Activated gamma-delta T cell treated with Interleukin-2 at 50 U/mL for 16 hours (primary cell): ENCODE results near the gene FBXO40.
A peak's percentile ranks its signal among the peaks of the same experiment; 100 is the strongest.

Experiments used
- DNase-seq: peaks from one replicate; pipeline ENCODE4 v3.0.0-alpha.2; 2020

The FBXO40 gene

DNA sequence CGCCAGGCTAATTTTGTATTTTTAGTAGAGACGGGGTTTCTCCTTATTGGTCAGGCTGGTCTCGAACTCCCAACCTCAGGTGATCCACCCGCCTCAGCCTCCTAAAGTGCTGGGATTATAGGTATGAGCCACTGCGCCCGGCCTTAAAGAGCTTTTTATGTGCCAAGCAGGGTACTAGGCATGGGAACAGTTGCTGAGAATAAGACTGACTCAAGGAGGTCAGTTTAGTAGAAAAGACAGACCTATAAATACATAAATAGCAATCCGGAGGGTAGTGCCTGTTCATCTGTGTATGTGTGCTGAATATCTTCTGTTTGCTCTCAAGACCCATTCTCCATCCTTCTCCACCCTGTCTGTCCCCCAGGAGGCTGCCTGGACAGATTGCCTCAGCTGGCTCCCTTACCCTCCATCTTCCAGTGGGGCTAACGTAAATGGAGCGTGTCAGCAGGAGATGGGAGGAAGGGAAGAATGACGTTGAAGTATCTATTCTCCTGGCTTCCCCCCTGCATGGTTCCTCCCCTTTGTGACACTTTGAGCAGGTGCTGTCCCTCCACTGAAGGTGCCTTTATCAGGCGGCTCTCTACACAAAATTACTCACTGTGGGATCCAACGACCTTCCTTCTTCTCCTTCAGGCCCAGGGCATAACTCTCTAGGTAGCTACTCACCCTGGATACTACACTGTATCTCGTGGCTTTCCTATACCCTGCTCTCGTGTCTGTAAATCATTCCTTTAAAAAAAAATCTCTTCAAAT, 31.1 kb downstream of the FBXO40 start:
- DNase-seq, result no peak

DNA sequence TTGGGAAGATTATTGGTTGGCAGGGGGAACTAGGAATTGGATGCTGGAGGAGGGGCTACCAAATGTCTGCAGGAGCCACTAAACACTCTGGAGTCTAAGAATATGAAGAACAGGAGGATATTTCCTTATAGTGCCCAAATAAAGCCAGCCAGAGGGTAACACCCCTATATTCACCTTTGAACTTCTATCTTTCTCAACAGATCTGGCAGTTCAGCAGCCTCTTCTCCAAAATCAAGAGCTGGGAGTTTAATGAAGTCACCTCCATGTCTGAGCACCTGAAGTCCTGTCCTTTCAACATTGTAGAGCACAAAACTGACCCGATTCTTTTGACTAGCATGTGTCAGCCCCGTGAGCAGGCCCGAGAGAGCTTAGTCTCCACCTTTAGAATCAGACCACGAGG, 33.3 kb downstream of the FBXO40 start:
- no peak for DNase-seq

DNA sequence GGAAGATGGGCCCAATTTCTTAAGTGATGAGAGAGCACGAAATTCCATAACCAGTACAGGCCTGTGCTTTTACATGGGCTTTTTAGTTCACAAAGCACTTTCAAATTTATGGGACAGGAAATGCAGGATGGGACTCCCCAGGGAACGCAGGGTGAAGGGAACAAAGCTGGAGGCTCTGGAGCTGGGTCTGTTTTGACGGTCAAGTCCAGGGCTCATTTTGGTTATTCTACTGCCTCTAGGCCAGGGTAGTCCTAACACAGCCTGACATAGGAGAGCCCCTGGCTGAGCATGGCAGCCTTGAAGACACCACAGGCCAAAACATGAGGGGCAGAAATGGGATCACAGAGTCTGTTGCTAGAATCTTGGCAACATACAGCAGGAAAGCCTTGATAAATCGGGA, 34.0 kb downstream of the FBXO40 start:
- DNase-seq, result no peak

DNA sequence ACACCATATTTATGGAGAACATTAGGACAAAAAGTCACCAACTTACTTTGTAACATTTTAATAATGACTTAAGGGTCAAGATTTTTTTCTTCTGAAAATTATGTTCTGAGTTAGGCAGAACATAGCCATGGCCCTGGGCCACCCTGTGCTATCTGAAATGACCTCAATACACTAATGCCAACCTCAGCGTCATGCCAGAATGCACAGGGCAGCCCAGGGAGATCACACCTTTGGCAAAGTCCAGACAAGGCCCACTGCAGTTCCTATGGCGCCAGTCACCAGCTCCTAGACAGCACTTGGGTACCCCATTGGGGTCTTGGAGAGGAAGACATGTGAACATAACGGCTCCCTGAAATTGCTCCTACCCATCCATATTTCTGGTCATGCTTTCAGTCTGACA, 34.4 kb downstream of the FBXO40 start:
- no peak for DNase-seq

DNA sequence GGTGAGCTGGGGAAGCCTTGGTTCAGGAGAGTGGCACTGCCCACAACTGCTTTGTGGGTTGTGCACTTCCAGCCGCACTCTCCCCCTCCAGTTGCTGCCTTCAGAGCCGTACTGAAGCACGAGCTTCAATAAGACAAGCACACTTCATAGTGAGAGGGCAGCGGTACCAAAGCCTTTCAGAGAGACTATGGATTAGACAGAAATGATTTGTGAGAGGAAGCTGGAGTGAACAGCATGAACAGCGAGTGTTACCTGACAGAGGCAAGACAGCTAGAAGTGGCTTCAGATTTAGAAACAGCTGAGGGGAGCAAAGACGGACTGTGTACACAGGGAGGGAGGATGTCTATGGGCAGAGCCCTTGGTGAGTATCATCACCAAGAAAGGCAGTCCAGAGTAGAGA, 36.4 kb downstream of the FBXO40 start:
- DNase-seq, result no peak

DNA sequence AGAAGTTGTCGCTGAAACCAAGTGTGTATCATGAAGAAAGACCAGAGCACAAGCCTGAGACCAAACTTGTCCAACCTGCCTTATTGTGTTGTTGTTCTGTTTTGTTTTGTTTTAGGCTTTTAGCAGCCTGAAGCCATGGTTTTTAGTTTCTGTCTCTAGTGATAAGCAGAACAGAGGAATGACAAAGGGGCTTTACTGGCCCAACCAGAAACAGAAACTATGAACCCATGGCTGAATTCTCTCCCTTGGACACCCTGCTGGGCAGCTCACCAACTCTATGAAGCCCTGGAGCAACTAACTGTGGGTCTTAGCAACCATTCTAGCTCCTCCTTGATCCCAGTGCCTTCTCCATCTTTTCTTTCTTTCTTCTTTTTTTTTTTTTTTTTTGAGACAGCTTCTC, 37.2 kb downstream of the FBXO40 start:
- no peak for DNase-seq

DNA sequence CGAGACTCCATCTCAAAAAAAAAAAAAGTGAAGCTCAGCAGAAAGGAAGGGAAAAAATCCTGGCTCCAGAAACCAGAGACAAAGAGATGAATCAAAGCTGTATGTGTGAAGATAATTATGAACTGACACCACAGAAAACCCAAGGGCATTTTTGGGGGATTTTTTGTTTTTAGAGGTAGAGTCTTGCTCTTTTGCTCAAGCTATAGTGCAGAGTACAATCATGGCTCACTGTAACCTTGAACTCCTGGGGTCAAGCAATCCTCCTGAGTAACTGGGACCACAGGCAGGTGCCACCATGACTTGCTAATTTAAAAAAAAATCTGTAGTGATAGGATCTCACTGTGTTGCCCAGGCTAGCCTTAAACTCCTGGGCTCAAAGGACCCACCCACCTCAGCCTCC, 44.7 kb downstream of the FBXO40 start:
- DNase-seq, result no peak

DNA sequence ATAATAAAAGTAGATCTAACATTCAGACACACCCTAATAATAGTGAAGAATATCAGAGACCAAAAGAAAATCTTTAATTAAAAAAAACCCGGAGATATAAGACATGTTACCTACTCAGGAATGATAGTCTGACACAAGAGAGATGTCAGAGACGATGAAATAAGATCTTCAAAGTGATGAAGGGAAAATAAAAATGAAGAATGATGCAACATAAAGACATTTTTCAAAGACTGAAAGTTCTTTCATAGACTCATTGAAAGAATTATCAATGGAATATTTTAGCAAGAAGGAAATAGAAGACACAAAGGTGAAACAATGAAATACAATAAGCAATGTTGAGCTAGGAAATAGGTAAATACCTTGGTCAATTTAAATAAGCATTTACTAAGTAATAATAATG, 47.9 kb downstream of the FBXO40 start:
- DNase-seq, result no peak

DNA sequence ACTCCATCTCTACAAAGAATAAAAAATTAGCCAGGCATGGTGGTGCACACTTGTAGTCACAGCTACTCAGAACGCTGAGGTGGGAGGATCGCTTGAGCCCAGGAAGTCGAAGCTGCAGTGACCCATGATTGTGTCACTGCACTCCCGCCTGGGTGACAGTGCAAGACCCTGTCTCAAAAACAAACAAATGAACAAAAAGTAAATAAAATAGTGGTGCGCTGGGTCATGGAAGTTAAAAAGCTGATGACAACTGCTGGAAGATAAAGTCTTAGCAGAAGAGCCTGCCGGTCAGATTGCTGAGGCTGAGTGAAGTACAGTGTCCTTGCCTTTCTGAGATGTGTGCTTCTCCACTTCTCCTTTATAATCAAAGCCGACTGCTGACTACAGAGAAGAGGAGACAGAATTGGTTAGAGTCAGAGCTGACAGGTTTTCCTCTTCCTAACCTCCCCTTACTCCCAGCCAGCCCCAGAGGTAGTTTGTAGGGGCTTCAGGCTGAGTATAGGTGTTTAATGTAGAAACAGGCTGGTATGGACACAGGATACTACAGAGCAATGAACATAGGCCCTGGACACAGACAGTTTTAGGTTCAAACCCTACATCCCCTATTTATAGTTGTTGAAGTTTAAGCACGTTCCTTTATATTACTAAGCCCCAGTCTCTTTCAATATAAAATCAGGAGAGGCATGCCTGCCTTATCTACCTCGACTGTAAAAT, 49.6 kb downstream of the FBXO40 start:
- DNase-seq, result no peak

DNA sequence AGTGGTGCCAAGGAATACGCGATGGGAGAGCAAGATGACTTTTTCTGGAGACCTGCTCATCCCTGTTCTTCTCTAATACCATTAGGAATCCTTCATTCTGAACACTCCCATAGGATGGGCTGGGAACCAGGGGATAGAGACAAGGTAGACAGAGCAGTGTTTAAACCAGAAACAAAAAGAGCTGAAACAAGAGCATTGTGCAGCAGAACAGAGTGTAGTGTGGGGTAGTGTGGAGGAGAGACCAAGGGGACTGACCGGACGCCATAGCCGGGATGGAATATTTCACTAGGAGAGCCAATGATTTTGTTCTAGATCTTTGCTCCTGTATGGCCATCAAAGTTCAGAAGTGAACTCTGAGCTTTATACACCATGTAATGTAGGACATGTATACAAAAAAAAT, 51.9 kb downstream of the FBXO40 start:
- no peak for DNase-seq

DNA sequence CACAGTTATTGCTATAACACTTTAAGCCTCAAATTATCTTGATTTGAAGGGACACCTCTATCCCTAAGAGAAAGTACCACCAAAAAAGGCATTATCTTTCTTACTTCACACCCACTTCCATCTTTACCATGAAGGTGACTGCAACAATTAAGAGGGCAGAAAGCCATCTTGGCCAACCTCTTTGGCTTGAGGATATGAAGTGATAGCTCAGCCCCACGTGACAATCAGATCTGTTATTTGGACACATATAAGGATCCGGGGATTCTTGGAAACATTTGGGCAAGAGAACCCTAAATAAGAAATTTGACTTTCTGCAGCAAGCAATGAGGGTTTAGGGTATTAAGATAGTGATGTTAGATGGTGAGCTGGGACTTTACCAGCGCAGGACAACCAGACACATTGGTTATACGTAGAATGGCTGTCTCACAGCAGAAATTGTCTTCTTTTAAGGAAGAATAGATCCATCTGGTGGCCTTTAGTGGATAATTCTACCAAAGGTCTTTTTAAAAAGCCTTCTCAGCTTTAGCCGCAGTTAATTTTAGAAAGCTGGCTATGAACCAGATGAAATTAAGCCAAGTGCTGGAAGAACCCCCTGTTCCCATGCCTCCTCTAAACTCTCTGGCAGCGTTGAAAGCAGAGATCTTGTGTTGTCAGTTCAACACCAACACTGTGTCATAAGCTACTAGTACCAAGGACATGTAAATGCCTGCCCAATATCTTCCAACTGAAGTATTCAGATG, 55.2 kb downstream of the FBXO40 start:
- no peak for DNase-seq

DNA sequence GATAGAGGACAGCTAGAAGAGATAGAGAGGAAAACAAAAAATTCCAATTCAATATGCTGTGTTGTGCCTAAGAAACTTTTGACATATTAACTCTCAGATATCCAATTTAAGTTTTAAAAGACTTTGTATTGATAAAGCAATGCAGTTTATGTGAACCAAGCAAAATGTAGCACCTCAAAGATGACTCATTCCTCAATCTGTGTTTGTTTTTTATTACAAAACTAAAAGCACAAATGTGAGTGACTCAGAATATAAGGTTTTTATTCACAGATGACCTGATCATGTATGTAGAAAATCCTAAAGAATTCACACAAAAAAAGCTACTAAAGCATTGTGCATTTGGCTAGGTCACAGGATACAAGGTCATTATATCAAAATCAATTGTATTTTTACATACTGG, 56.5 kb downstream of the FBXO40 start:
- no peak for DNase-seq

DNA sequence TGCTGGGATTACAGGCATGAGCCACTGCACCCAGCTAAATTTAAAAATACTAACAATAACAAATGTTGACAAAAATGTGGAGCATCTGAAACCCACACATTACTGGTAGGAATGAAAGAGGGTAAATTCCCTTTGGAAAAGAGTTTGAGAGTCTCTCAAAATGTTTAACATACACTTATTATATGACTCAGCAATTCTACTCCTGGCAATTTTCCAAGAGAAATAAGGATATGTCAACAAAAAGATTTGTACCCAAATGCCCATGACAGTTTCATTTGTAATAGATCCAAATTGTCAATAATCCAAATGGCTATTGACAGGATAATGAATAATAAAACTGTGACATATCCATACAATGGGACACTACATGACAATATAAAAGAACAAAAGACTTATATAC, 58.5 kb downstream of the FBXO40 start:
- no peak for DNase-seq

DNA sequence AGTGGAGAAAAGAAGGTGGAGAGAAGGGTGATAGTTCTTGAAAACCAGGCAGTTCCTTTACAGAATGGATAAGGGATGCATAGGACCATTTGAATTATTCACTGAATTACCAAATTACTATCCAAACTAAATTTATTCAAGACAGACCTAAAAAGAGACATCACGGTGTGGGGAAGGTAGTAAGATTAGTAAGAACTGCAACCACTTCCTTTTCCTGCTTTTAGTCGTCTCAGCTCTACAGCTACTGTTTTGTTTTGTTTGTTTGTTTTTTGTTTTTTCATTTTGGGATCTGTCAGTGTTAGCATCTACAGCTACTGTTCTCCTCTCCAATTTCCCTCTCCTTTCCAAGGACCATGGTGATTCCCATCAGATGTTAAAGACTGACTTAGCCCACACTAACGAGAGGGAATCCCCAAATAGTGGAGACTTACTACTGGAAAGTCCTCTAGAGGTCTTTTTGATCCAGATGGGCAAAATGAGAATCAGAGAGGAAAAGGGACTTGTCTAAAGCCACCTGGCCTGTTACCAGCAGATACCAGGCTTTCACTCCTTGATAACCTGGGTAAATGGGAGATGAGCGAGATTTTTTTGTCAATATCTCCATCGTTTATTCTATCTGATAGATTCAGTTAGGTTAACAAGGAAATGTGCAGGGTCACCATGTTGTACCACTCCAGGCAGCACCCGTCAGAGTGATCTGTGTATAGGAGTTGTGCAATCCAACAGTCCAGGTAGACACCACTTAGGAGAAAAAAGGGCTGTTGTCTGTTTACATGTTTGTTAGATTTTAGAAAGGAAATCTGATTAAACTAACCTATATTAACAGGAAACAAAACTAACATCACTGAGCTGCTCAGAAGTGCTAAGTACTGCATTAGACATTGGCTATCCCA, 61.6 kb downstream of the FBXO40 start:
- no peak for DNase-seq

DNA sequence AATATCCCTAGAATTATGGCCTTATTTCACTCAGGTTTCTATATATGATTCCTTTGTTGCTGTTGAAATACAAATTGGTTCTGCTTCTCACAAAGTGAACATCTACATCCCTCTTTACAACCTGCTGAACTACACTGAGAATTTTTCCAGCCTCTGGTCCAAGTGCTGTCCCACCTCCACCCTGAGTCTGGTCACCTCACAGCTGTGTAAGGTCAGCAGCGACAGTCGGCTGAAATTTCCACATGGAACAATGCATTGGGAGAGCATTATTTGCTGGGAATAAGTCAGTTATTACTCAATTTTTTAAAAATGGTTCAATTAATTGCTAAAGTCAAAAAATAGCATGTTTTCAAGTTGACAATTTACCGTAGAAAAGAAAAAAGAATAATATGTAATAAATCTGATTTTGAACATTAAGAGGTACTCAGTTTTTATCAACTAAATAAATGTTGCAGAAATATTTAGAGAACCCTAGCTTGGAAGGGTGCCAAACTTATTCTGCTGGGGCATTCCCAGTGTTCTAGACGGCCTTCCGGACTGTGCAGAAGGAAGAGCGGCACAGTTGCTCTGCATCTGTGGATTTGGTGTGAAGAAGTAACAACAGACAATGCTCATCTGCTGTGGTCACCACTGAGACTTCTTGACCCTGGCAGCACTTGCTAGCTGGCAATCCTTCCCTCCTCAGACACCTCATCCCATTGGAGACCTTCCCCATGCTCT, 65.7 kb downstream of the FBXO40 start:
- no peak for DNase-seq

DNA sequence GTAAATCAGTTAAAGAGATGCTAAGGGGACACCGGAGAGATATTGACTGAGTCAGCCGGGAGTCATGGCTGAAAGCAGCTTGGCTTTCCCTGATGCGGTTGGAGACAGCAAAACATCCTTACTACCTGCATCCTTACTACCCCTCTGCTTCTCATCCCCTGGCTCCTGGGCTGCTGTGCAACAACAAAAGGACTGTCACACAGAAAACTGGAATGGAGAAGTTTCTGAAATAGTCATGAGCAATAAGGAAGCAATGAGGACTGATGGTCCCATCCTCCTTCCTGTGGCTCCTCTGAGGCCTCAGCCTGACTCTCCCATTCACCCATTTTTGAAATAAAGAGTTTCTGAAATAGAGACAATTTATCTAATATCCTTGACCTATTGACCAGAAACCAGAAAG, 66.4 kb downstream of the FBXO40 start:
- DNase-seq, result no peak

DNA sequence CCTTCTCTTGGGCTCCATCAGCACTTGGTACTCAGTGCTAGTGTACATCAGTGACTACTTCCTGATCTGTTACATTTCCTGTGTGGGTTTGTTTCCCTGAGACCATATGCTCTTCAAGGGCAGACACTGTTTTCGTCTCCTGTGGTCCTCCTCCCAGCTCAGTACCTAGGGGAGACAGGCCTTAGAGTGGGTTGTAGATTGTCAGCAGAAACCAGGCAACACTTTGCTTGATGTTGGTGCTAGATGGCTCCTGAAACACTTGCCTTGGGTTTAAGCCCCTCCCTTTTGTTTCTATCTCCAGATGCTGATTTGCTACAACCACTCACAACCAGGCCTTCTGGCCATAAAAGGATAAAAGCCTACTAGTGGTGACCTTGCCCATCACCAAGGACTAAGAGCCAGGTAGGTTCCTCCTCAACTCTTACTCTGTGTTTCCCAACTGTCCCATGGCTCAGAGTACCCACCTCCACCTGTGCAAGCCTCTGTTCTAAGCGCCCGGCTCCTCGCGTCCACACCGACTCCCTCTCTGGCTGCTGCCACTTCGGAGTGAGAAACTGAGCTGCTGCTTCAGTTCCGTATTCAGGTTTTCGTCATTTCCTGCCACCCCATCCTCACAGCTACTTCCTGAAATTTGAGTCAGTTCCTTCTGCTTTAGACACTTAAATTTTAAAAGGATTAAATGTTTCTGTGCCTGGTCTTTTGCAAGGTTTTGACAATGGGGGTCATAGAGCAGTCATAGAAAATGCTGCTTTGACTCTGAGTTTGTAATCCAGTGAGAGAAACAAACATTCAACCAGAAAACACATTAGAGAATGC, 67.4 kb downstream of the FBXO40 start, which contains the start of gene HCLS1:
TSS of gene HCLS1 (minus strand) at position 548 of the 816 bp plus-strand sequence. CDS start 2,556 bp downstream, outside the sequence.
- peak; percentile 61 for DNase-seq

DNA sequence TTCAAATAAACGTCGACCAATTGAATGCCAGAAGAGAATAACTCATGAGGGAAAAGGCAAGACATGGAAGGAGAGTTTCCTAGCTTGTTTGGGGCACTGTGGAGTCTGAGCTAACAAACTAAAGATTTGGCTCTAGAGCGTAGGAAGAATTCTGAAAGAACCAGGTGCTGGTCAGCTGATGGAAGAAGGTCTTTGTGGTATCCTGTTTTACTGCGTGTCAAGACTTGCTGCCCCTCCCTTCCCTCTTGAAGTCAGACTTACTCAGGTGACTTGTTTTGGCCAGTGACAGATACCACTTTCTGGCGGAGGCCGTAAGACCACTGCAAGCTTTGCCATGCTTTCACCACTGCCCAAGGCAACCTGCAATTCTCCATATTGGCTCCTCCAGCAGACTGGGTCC, 68.2 kb downstream of the FBXO40 start:
- no peak for DNase-seq

DNA sequence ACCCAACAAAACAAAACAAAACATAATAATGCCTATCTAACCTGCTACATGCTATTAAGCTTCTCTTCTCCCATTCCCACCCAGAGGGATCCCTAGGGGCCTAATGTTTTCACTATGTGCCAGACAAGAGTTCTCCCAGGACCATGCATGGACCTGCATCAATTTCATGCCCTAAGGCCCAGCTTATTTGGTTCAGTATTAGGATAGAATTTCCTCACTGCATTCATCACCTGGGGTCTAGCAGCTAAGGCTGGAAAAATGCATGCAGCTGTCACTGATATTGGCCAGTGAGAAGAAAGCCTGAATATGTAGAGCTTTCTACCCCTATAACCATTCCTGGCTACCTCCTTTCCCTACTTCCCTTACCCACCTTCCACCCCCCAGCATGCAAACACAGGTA, 69.6 kb downstream of the FBXO40 start:
- no peak for DNase-seq

DNA sequence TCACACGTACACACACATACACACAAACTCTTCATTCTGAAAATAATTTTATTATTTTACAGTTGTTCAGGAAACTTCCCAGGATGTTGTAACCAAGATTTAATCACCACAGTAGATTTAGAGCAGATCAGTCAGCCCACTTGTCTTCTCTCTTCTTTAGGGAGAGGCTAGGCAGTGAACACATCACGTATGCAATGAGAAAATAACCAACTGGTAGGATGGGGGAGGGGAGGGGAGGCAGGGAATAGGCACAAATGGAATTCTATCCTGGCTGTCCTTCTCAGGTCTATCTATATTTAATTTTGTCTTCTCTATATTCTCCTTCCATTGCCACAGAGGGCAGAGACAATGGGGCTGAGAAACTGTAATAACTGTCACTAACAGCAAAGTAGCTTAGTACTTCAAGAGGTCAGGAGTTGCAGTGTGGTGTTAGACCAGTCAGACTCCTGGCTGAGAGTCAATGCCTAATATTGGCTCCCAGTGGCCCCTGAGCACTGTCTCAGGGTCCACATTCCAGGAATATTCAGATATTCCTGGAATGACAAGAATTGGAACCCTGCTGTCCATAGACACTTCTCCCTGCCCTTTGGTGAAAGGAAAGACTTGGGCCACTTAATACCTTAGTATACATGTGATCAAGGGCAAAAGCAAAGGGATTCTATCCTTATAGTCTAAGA, 70.1 kb downstream of the FBXO40 start:
- DNase-seq, result no peak

DNA sequence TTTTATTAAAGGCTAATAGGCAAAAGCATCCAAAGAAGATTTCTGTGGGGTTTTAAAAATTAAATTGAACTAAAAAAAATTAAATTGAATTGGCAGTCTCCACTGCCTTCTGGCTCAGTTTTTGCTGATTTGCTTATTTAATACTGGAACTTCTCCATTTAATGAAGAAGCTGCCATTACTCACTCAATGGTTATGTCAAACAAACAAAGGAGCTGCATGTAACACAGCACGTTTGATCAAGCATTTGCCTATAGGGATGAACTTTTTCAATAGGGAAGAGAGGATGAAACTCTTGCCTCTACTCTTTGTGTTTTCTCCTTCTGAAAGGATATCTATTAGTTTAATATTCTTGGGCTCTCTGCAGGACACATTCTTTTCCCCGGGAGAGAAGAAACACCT, 72.3 kb downstream of the FBXO40 start:
- no peak for DNase-seq
